Loucy (cell line): Measurements from ENCODE around the gene CAAP1.

Experiments
- H2AFZ ChIP-seq: fragments of 200-600 bp; sonication (generic); 2 replicates; pipeline ENCODE4 v1.6.0; 2016; ENCODE audit warnings: antibody characterized with exemption, mild to moderate bottlenecking, low read length, moderate library complexity
- H3F3A ChIP-seq: fragments of 200-600 bp; 2 replicates; pipeline ENCODE4 v1.6.0; 2016; ENCODE audit warnings: antibody characterized with exemption, low read depth, mild to moderate bottlenecking
- H3K27me3 ChIP-seq: fragments of 200-600 bp; sonication (generic); 2 replicates; pipeline ENCODE4 v1.6.1; 2014; ENCODE audit warnings: low read length, mild to moderate bottlenecking; ENCODE audit not compliant: insufficient read depth, poor library complexity, severe bottlenecking
- H3K36me3 ChIP-seq: fragments of 200-600 bp; sonication (generic); 2 replicates; pipeline ENCODE4 v1.6.1; 2016; ENCODE audit warnings: low read length; ENCODE audit not compliant: insufficient read depth
- H3K4me1 ChIP-seq: fragments of 200-600 bp; sonication (generic); 2 replicates; pipeline ENCODE4 v1.5.1; 2014; ENCODE audit warnings: low read length, mild to moderate bottlenecking; ENCODE audit not compliant: insufficient read depth, poor library complexity, severe bottlenecking
- H3K4me2 ChIP-seq: fragments of 200-600 bp; sonication (generic); 2 replicates; pipeline ENCODE4 v1.6.0; 2014; ENCODE audit warnings: antibody characterized with exemption, low read length, low read depth, mild to moderate bottlenecking; ENCODE audit not compliant: poor library complexity, severe bottlenecking
- H3K4me3 ChIP-seq: fragments of 200-600 bp; sonication (generic); 2 replicates; pipeline ENCODE4 v1.5.1; 2014; ENCODE audit warnings: low read length, mild to moderate bottlenecking, mixed read lengths; ENCODE audit not compliant: poor library complexity, severe bottlenecking
- H3K79me2 ChIP-seq: fragments of 200-600 bp; sonication (generic); 2 replicates; pipeline ENCODE4 v1.6.1; 2014; ENCODE audit warnings: low read length; ENCODE audit not compliant: insufficient read depth
- H3K9ac ChIP-seq: fragments of 200-600 bp; sonication (generic); 2 replicates; pipeline ENCODE4 v1.6.0; 2014; ENCODE audit warnings: mild to moderate bottlenecking, low read depth, low read length, moderate library complexity; ENCODE audit not compliant: poor library complexity, severe bottlenecking
- H3K9me2 ChIP-seq: fragments of 200-600 bp; sonication (generic); replicated peaks from 2 replicates; pipeline ENCODE4 v1.6.1; 2016; ENCODE audit warnings: low read depth, low read length, mixed read lengths
- H3K9me3 ChIP-seq: fragments of 200-600 bp; sonication (generic); 2 replicates; pipeline ENCODE4 v1.6.1; 2014; ENCODE audit warnings: mild to moderate bottlenecking, antibody characterized with exemption, low read length, low read depth; ENCODE audit not compliant: insufficient read depth
- H4K20me1 ChIP-seq: fragments of 200-600 bp; sonication (generic); 2 replicates; pipeline ENCODE4 v1.6.0; 2014; ENCODE audit warnings: antibody characterized with exemption, low read length, mild to moderate bottlenecking; ENCODE audit not compliant: insufficient read depth, poor library complexity, severe bottlenecking
- CTCF ChIP-seq: fragments of 200-600 bp; sonication (generic); conservative IDR thresholded peaks from 2 replicates; pipeline ENCODE4 v1.5.1; 2014; ENCODE audit warnings: mild to moderate bottlenecking, antibody characterized with exemption, low read length
- EZH2phosphoT487 ChIP-seq: fragments of 200-600 bp; IDR thresholded peaks from 2 replicates; pipeline ENCODE4 v1.6.1; 2018; ENCODE audit warnings: antibody characterized with exemption, mild to moderate bottlenecking, moderate library complexity, borderline replicate concordance

CAAP1 gene

DNA sequence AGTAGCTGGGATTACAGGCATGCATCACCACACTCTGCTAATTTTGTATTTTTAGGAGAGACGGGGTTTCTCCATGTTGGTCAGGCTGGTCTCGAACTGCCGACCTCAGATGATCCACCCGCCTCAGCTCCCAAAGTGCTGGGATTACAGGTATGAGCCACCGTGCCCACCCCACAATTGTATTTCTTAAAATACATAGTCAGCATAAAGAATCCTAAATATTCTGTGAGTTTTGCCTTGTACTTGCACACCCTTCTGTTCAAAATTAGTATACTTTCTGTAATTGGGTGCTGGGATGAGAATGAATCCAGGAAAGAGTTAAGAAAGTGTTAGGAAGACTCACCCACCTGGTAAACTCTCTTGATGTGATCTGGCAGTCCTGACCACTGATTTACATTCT lies 101.3 kb downstream of the CAAP1 start:
- H3K27me3 ChIP-seq: no peaks in the 10 kb centered on the region
- no peak for TF ChIP-seq EZH2phosphoT487
- TF ChIP-seq CTCF: no peak
- no peaks in the 10 kb centered on the region for H3K4me1 ChIP-seq
- H3K4me3 ChIP-seq: no peak overlapping the region
- no peaks in the 10 kb centered on the region for H3F3A ChIP-seq
- H3K9me2 ChIP-seq: no peaks in the 10 kb centered on the region
- no peaks in the 10 kb centered on the region for H3K79me2 ChIP-seq
- H3K9me3 ChIP-seq: no peaks in the 10 kb centered on the region
- no peaks in the 10 kb centered on the region for H4K20me1 ChIP-seq
- no peak overlapping the region for H2AFZ ChIP-seq
- H3K4me2 ChIP-seq: no peak overlapping the region
- H3K36me3 ChIP-seq: no peaks in the 10 kb centered on the region
- H3K9ac ChIP-seq: no peak overlapping the region
